WTC11 (cell line): Measurements from ENCODE around the gene PDZD2. TPM values are rescaled to one million over a fixed set of nuclear protein-coding genes. Genes with fewer than 3 reads are reported as not detected.

Experiments used
- ATAC-seq: fragments of 200-7000 bp; cut with Tn5 transposase; 2 replicates; pipeline ENCODE4 v1.10.0; 2021; ENCODE audit warnings: mild to moderate bottlenecking, moderate library complexity
- Bru-seq: library from RNA; stranded (reverse); fragments of 400-500 nt; gene quantifications from one replicate; lab custom pipeline; 2021; lab: Mats Ljungman, UMichigan
- CTCF ChIA-PET: fragments of 300-600 bp; sonication (Branson Sonifier 250); formaldehyde crosslinking; loops from one replicate; lab custom pipeline; 2021; ENCODE audit warnings: antibody characterized with exemption; lab: Charles Lee
- POLR2A ChIA-PET: fragments of 350-600 bp; sonication (Branson Sonifier 250); formaldehyde crosslinking; loops from one replicate; lab custom pipeline; 2021; ENCODE audit warnings: antibody characterized with exemption; lab: Charles Lee
- DNase-seq: peaks from one replicate; pipeline ENCODE4 v3.0.0; 2021; ENCODE audit warnings: low spot score
- H3K27ac Mint-ChIP-seq: 2 replicates; pipeline ENCODE4 v1.8.0; 2021; ENCODE audit warnings: mixed read lengths
- H3K27me3 Mint-ChIP-seq: 2 replicates; pipeline ENCODE4 v1.8.0; 2021; ENCODE audit warnings: low read depth, mild to moderate bottlenecking, moderate library complexity, mixed read lengths
- H3K36me3 Mint-ChIP-seq: 2 replicates; pipeline ENCODE4 v1.8.0; 2021; ENCODE audit warnings: mixed read lengths
- H3K4me1 Mint-ChIP-seq: 2 replicates; pipeline ENCODE4 v1.8.0; 2022; ENCODE audit warnings: mixed read lengths
- H3K4me3 Mint-ChIP-seq: 2 replicates; pipeline ENCODE4 v1.8.0; 2021; ENCODE audit warnings: mild to moderate bottlenecking, moderate library complexity, mixed read lengths
- H3K9me3 Mint-ChIP-seq: 2 replicates; pipeline ENCODE4 v1.8.0; 2021; ENCODE audit warnings: mixed read lengths
- E2F5 ChIP-seq: sonication (generic); formaldehyde crosslinking; IDR thresholded peaks from 2 replicates; pipeline ENCODE4 v1.8.1; 2022; ENCODE audit warnings: mild to moderate bottlenecking, moderate library complexity, missing genetic modification reagents
- ELF4 ChIP-seq: sonication (generic); formaldehyde crosslinking; IDR thresholded peaks from 2 replicates; pipeline ENCODE4 v1.8.1; 2022; ENCODE audit warnings: low read depth, mild to moderate bottlenecking, moderate library complexity, missing genetic modification reagents
- ETV6 ChIP-seq: sonication (generic); formaldehyde crosslinking; IDR thresholded peaks from 2 replicates; pipeline ENCODE4 v1.8.1; 2022; ENCODE audit warnings: mild to moderate bottlenecking, missing genetic modification reagents
- FOXK1 ChIP-seq: sonication (generic); formaldehyde crosslinking; IDR thresholded peaks from 2 replicates; pipeline ENCODE4 v1.8.0; 2022; ENCODE audit warnings: mild to moderate bottlenecking, moderate library complexity, missing genetic modification reagents
- FOXP4 ChIP-seq: sonication (generic); formaldehyde crosslinking; IDR thresholded peaks from 2 replicates; pipeline ENCODE4 v1.8.0; 2022; ENCODE audit warnings: mild to moderate bottlenecking, missing genetic modification reagents
- HMGXB4 ChIP-seq: sonication (generic); formaldehyde crosslinking; IDR thresholded peaks from 2 replicates; pipeline ENCODE4 v1.8.1; 2023; ENCODE audit warnings: mild to moderate bottlenecking, moderate library complexity, missing genetic modification reagents
- KAT7 ChIP-seq: sonication (generic); formaldehyde crosslinking; IDR thresholded peaks from 2 replicates; pipeline ENCODE4 v1.8.1; 2023; ENCODE audit warnings: missing genetic modification reagents, mild to moderate bottlenecking, borderline replicate concordance
- NFE2L1 ChIP-seq: sonication (generic); formaldehyde crosslinking; IDR thresholded peaks from 2 replicates; pipeline ENCODE4 v1.8.1; 2023; ENCODE audit warnings: missing genetic modification reagents
- RELA ChIP-seq: sonication (generic); formaldehyde crosslinking; IDR thresholded peaks from 2 replicates; pipeline ENCODE4 v1.8.1; 2022; ENCODE audit warnings: missing genetic modification reagents, mild to moderate bottlenecking, borderline replicate concordance
- SP1 ChIP-seq: sonication (generic); formaldehyde crosslinking; conservative IDR thresholded peaks from 2 replicates; pipeline ENCODE4 v1.8.1; 2022; ENCODE audit warnings: missing genetic modification reagents
- TEAD1 ChIP-seq: sonication (generic); formaldehyde crosslinking; IDR thresholded peaks from 2 replicates; pipeline ENCODE4 v1.8.0; 2022; ENCODE audit warnings: mild to moderate bottlenecking, missing genetic modification reagents
- TP53 ChIP-seq: sonication (generic); formaldehyde crosslinking; IDR thresholded peaks from 2 replicates; pipeline ENCODE4 v1.8.1; 2023; ENCODE audit warnings: mild to moderate bottlenecking, missing genetic modification reagents
- USF1 ChIP-seq: sonication (generic); formaldehyde crosslinking; IDR thresholded peaks from 2 replicates; pipeline ENCODE4 v1.8.0; 2022; ENCODE audit warnings: mild to moderate bottlenecking, missing genetic modification reagents
- ZNF121 ChIP-seq: sonication (generic); formaldehyde crosslinking; IDR thresholded peaks from 2 replicates; pipeline ENCODE4 v1.8.0; 2023; ENCODE audit warnings: missing genetic modification reagents
- ZNF219 ChIP-seq: sonication (generic); formaldehyde crosslinking; IDR thresholded peaks from 2 replicates; pipeline ENCODE4 v1.8.0; 2023; ENCODE audit warnings: missing genetic modification reagents, mild to moderate bottlenecking, borderline replicate concordance
- ZNF423 ChIP-seq: fragments of 250-450 bp; sonication (Bioruptor Pico); IDR thresholded peaks from 2 replicates; pipeline ENCODE4 v2.1.2; 2022; ENCODE audit warnings: mild to moderate bottlenecking, moderate library complexity
- ZNF512 ChIP-seq: sonication (generic); formaldehyde crosslinking; IDR thresholded peaks from 2 replicates; pipeline ENCODE4 v1.8.1; 2022; ENCODE audit warnings: missing genetic modification reagents, borderline replicate concordance
- long read RNA-seq, 3 experiments: library from RNA in 1 of 3; library from capped mRNA in 1 of 3; library from polyadenylated mRNA in 1 of 3; unstranded in 2 of 3; stranded (forward) in 1 of 3; transcript quantifications; one replicate each; pipeline ENCODE4 v2.0.0, GENCODE V29; 2021
- total RNA-seq: library from RNA; stranded (reverse); gene quantifications from 3 replicates; pipeline ENCODE4 v1.2.3, GENCODE V29; 2021

The PDZD2 gene
- total RNA-seq: 7.1 to 11.4 TPM (median 7.5 TPM) in 3 replicates
- percentile 49 among the genes with signal in this experiment for Bru-seq, nascent RNA
- long read RNA-seq, experiment 1, partial matches to known transcripts: 2 of 24 reads
- long read RNA-seq, experiment 1, other reads (novel, unspliced or antisense): 22 of 24 reads
- long read RNA-seq, experiment 2, partial matches to known transcripts: 1 of 15 reads
- long read RNA-seq, experiment 2, other reads (novel, unspliced or antisense): 14 of 15 reads
- long read RNA-seq, experiment 3: 0 reads

GRCh38 chr5:31638748-31639418 lies at the start of gene PDZD2:
Gene PDZD2, plus strand, starts transcription at chr5:31639131.
- H3K4me3 Mint-ChIP-seq: peak within 1 kb of the TSS; percentile 82
- ChIA-PET CTCF (interaction anchor here (0.6 to 5.1 kb wide), 20 partner anchors 8 to 454 kb away, joined by 3 to 36 read pairs (median 4); no protein-coding TSS in a partner anchor), POLR2A (interaction anchor here (0.5 to 2.0 kb wide), 3 partner anchors 20 to 216 kb away, joined by 3 to 5 read pairs (median 3); no protein-coding TSS in a partner anchor)
- peak; percentile 74 for ATAC-seq
- TF ChIP-seq SP1: 0 out of 2 replicates have a peak, but pooled peaks have one; percentile 36
- TF ChIP-seq ETV6 (CRISPR knock-in tag): peak; percentile 27; the same call in 1 of the 2 replicates
- peak; percentile 68; the same call in 1 of the 2 replicates for TF ChIP-seq TP53 (CRISPR knock-in tag)
- no peak for TF ChIP-seq USF1 (CRISPR knock-in tag)
- 0 out of 2 replicates have a peak, but pooled peaks have one; percentile 25 for TF ChIP-seq ELF4 (CRISPR knock-in tag)
- TF ChIP-seq ZNF219: no peak
- TF ChIP-seq FOXP4: 0 out of 2 replicates have a peak, but pooled peaks have one; percentile 53
- TF ChIP-seq ZNF423 (CRISPR knock-in tag): peak; percentile 93
- TF ChIP-seq RELA: no peak
- 0 out of 2 replicates have a peak, but pooled peaks have one; percentile 28 for TF ChIP-seq KAT7 (CRISPR knock-in tag)
- peak; percentile 70 for TF ChIP-seq HMGXB4 (CRISPR knock-in tag)
- TF ChIP-seq E2F5 (CRISPR knock-in tag): peak; percentile 29; the same call in 1 of the 2 replicates
- TF ChIP-seq, all 79 proteins: peak for 9
- DNase-seq: peak; percentile 88
- H3K4me1 Mint-ChIP-seq: peaks cover 33% of the 10 kb centered on the region
- no peaks in the 10 kb centered on the region for H3K36me3 Mint-ChIP-seq
- H3K27ac Mint-ChIP-seq: peak within 1 kb of the TSS; percentile 47; the same call in 1 of the 2 replicates
- no peaks in the 10 kb centered on the region for H3K27me3 Mint-ChIP-seq
- H3K9me3 Mint-ChIP-seq: no peaks in the 10 kb centered on the region

- Mint-ChIP-seq H3K36me3 (no peaks in the 10 kb centered on the region), H3K27me3 (no peaks in the 10 kb centered on the region; the same call in 1 of the 2 replicates), H3K4me3 (no peak overlapping the region), H3K27ac (no peak overlapping the region), H3K4me1 (peaks cover 5% of the 10 kb centered on the region; the same call in 1 of the 2 replicates), H3K9me3 (peaks cover 8% of the 10 kb centered on the region; the same call in 1 of the 2 replicates)
- CTCF ChIA-PET: interaction anchor here (1.1 to 1.4 kb wide), 3 partner anchors 21 to 483 kb away, joined by 3 read pairs; no protein-coding TSS in a partner anchor
- TF ChIP-seq FOXK1 (CRISPR knock-in tag) (no peak), HMGXB4 (CRISPR knock-in tag) (no peak), ZNF219 (no peak), NFE2L1 (no peak), ZNF512 (CRISPR knock-in tag) (no peak), TEAD1 (CRISPR knock-in tag) (no peak), ZNF121 (no peak)
- no peak for DNase-seq
- POLR2A ChIA-PET: no interaction called here
- no peak for ATAC-seq
Observed at GRCh38 chr5:31593665-31594064, 45.3 kb upstream of the PDZD2 start.
